Measurements from ENCODE around the gene KDM4C.

Gene KDM4C

GRCh38 chr9:6876195-6876894 lies 118.6 kb downstream of the KDM4C start:
- Histone ChIP-seq H3K36me3 (replicated peaks) (no peaks in the 10 kb centered on the region), H3K27ac (no peak overlapping the region), H3K4me3 (ENCODE audit: low read depth, low read length) (no peak overlapping the region), H3K27me3 (replicated peaks) (no peaks in the 10 kb centered on the region)
- TF ChIP-seq, protein P1, sequence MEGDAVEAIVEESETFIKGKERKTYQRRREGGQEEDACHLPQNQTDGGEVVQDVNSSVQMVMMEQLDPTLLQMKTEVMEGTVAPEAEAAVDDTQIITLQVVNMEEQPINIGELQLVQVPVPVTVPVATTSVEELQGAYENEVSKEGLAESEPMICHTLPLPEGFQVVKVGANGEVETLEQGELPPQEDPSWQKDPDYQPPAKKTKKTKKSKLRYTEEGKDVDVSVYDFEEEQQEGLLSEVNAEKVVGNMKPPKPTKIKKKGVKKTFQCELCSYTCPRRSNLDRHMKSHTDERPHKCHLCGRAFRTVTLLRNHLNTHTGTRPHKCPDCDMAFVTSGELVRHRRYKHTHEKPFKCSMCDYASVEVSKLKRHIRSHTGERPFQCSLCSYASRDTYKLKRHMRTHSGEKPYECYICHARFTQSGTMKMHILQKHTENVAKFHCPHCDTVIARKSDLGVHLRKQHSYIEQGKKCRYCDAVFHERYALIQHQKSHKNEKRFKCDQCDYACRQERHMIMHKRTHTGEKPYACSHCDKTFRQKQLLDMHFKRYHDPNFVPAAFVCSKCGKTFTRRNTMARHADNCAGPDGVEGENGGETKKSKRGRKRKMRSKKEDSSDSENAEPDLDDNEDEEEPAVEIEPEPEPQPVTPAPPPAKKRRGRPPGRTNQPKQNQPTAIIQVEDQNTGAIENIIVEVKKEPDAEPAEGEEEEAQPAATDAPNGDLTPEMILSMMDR (IDR thresholded peaks at IDR 0.05; ENCODE audit: low read depth, low read length, missing control alignments) = no peak
- in situ Hi-C loops (cut with HindIII; ENCODE audit: low pct_ligation_motif_present, low sequenced_read_pairs) = no loop called here
- DNase-seq = no peak

DNA sequence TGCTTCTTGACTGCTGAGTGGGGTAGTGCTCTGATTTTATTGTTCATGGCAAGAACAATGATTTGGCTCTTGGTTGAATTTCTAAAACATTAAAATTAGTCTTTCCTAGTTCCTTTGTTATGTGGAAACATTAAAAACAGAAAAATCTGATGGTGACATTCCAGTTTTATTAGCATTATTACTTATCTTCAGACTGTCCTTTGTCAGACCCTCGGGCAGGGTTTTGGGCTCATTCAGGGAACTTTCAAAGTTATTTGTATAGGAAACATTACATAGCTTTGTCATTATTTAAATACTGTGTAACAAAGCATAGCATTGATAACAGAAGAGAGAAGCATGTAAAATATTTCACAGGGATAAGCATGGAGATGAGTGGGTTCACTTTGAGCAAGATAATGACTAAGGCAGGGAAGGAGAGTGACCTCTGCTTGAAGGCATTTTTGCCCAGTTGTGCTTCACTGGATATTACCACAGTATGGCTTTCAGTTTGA lies 119.9 kb downstream of the KDM4C start:
- H3K27me3 ChIP-seq (replicated peaks) = no peaks in the 10 kb centered on the region
- in situ Hi-C loops (cut with HindIII; ENCODE audit: low pct_ligation_motif_present, low sequenced_read_pairs) = no loop called here
- TF ChIP-seq, protein P1 (IDR thresholded peaks at IDR 0.05; ENCODE audit: low read depth, low read length, missing control alignments) = no peak

GRCh38 chr9:6880626-6881025 lies 122.9 kb downstream of the KDM4C start:
- TF ChIP-seq, protein P1 (IDR thresholded peaks at IDR 0.05; ENCODE audit: low read depth, low read length, missing control alignments) = no peak
- in situ Hi-C loops (cut with HindIII; ENCODE audit: low pct_ligation_motif_present, low sequenced_read_pairs) = no loop called here
- no peak overlapping the region for H3K4me3 ChIP-seq (ENCODE audit: low read depth, low read length)
- H3K27me3 ChIP-seq (replicated peaks) = no peaks in the 10 kb centered on the region
- no peak for DNase-seq
- H3K27ac ChIP-seq = no peak overlapping the region
- H3K36me3 ChIP-seq (replicated peaks) = no peaks in the 10 kb centered on the region

More for the DNA sequence above, 119.9 kb downstream of the KDM4C start:
- Histone ChIP-seq H3K27ac (peak overlapping the region; percentile 49), H3K36me3 (replicated peaks) (no peaks in the 10 kb centered on the region), H3K4me3 (ENCODE audit: low read depth, low read length) (no peak overlapping the region)
- DNase-seq = peak; percentile 86

GRCh38 chr9:6884101-6884500 lies 126.3 kb downstream of the KDM4C start:
- no peak overlapping the region for H3K27ac ChIP-seq
- in situ Hi-C loops (cut with HindIII; ENCODE audit: low pct_ligation_motif_present, low sequenced_read_pairs) = no loop called here
- no peaks in the 10 kb centered on the region for H3K27me3 ChIP-seq (replicated peaks)
- TF ChIP-seq, protein P1 (IDR thresholded peaks at IDR 0.05; ENCODE audit: low read depth, low read length, missing control alignments) = no peak
- no peak overlapping the region for H3K4me3 ChIP-seq (ENCODE audit: low read depth, low read length)
- no peaks in the 10 kb centered on the region for H3K36me3 ChIP-seq (replicated peaks)
- no peak for DNase-seq

DNA sequence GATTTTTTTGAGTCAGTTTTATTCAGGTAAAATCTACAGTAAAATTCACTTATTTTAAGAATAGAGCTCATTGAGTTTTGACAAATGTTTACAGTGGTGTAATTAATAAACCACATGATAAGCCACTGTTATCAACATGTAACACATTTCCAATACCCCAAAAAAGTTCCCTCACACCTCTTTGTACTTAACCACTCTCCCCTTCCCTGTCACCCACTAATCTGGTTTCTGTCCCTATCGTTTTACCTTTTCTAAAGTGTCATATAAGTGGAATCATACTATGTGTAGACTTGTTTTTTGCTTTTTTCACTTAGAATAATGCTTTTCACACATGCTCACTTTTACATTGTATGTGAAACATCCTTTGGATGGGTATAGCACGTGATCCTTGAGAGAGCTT lies 127.2 kb downstream of the KDM4C start:
- Histone ChIP-seq H3K27me3 (replicated peaks) (no peaks in the 10 kb centered on the region), H3K4me3 (ENCODE audit: low read depth, low read length) (no peak overlapping the region), H3K36me3 (replicated peaks) (no peaks in the 10 kb centered on the region), H3K27ac (no peak overlapping the region)
- no peak for DNase-seq
- TF ChIP-seq, protein P1 (IDR thresholded peaks at IDR 0.05; ENCODE audit: low read depth, low read length, missing control alignments) = no peak
- in situ Hi-C loops (cut with HindIII; ENCODE audit: low pct_ligation_motif_present, low sequenced_read_pairs) = no loop called here

DNA sequence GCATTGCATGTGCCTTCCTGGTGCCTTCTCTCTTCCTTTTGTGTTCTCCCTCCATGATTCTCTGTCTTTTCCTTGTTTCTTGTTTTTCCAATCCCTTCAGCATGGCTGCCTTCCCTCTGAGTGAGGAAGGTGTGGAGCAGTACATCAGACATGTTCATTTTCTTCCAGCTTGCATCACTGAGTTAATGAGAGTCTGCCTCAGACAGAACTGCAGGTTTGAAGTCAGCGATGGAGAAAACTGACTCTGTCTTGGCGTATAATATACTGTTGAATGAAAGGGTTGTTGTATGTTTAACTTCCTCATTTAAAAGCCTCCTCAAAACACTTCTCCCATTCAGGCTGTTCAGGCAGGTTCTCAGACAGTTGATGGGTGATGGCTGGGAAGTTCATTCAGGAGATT lies 129.3 kb downstream of the KDM4C start:
- H3K36me3 ChIP-seq (replicated peaks) = no peaks in the 10 kb centered on the region
- no peak for DNase-seq
- in situ Hi-C loops (cut with HindIII; ENCODE audit: low pct_ligation_motif_present, low sequenced_read_pairs) = no loop called here
- TF ChIP-seq, protein P1 (IDR thresholded peaks at IDR 0.05; ENCODE audit: low read depth, low read length, missing control alignments) = no peak
- no peaks in the 10 kb centered on the region for H3K27me3 ChIP-seq (replicated peaks)
- H3K4me3 ChIP-seq (ENCODE audit: low read depth, low read length) = no peak overlapping the region
- no peak overlapping the region for H3K27ac ChIP-seq

Measured in brain microvascular endothelial cell (primary cell).